ENCODE data around the gene EFNA2.

EFNA2 gene

DNA sequence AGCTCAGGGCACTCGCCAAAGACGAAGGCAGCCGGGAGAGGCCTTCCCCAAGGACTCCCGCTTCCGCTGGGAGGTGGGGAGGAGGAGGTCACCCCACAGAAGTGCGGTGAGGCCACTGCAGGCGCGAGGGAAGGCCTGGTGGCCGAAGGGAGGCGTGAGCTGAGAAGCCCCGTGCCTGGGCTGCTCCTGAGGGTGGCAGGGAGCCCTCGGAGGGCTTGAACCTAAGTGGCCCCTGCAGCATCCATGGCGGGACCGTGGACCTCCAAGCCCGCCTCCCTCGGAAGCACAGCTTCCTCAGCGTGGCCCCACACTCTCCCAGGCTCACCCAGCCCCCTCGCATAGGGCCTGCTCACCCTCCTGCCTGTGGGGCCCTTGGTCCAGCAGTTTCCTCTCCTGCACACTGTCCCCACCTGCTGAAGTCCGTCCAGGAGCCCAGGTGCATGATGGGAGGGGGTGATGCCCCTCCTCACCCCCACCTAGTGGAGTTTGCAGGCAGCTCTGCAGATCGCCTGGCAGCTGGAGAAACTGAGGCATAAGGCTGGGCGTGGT, 25.9 kb downstream of the EFNA2 start:
- Histone ChIP-seq H3K18ac (ENCODE audit: low read length) (peak overlapping the region; percentile 89), H4K91ac (ENCODE audit: low read depth, low read length, poor library complexity) (no peak overlapping the region), H2BK12ac (ENCODE audit: low read length) (peak overlapping the region; percentile 97), H2BK15ac (ENCODE audit: low read length) (peak overlapping the region; percentile 5), H3K27me3 (ENCODE audit: control insufficient read depth in 3 of 3, insufficient read depth in 3 of 3, low read depth in 1 of 3, low read length in 3 of 3) (peaks cover 0 to 29% (median 8%) of the 10 kb centered on the region in 3 experiments), H2BK120ac (ENCODE audit: low read depth, low read length) (no peak overlapping the region), H3K4me2 (ENCODE audit: insufficient read depth, low read length, poor library complexity, severe bottlenecking) (no peak overlapping the region), H3K79me1 (ENCODE audit: low read depth, low read length) (peaks cover 2% of the 10 kb centered on the region), H3K4me3 (ENCODE audit: low read length in 2 of 2) (no peak overlapping the region), H2AFZ (ENCODE audit: low read length) (peak overlapping the region; percentile 3), H3K36me3 (replicated peaks in 1 of 2; ENCODE audit: control insufficient read depth in 2 of 2, insufficient read depth in 2 of 2, low read length in 2 of 2) (no peaks in the 10 kb centered on the region), H3K9me3 (replicated peaks in 1 of 2; ENCODE audit: control insufficient read depth in 2 of 2, insufficient read depth in 1 of 2, low read depth in 1 of 2, low read length in 2 of 2) (no peaks in the 10 kb centered on the region), H3K27ac (replicated peaks; ENCODE audit: low read length) (no peak overlapping the region), H4K8ac (ENCODE audit: low read depth, low read length) (no peak overlapping the region), H3K4me1 (ENCODE audit: control insufficient read depth in 2 of 2, insufficient read depth in 1 of 2, low read depth in 1 of 2, low read length in 2 of 2) (peaks cover 7 to 10% of the 10 kb centered on the region in 2 donors), H2BK5ac (ENCODE audit: low read length) (peak overlapping the region; percentile 42), H3K14ac (ENCODE audit: low read length) (no peak overlapping the region), H3K4ac (ENCODE audit: low read length) (no peak overlapping the region), H3K23ac (ENCODE audit: low read depth, low read length, poor library complexity) (no peak overlapping the region), H2AK5ac (ENCODE audit: low read depth, low read length) (peak overlapping the region; percentile 94), H3K9ac (ENCODE audit: low read depth, low read length, poor library complexity) (peak overlapping the region; percentile 63)
- WGBS, 2 donors (ENCODE audit: extremely low coverage in 2 of 2, insufficient read length in 2 of 2, insufficient replicate concordance in 1 of 2): no CpG with 5 or more reads among the region's 21 CpGs
- no peak for DNase-seq (ENCODE audit: low spot score)

DNA sequence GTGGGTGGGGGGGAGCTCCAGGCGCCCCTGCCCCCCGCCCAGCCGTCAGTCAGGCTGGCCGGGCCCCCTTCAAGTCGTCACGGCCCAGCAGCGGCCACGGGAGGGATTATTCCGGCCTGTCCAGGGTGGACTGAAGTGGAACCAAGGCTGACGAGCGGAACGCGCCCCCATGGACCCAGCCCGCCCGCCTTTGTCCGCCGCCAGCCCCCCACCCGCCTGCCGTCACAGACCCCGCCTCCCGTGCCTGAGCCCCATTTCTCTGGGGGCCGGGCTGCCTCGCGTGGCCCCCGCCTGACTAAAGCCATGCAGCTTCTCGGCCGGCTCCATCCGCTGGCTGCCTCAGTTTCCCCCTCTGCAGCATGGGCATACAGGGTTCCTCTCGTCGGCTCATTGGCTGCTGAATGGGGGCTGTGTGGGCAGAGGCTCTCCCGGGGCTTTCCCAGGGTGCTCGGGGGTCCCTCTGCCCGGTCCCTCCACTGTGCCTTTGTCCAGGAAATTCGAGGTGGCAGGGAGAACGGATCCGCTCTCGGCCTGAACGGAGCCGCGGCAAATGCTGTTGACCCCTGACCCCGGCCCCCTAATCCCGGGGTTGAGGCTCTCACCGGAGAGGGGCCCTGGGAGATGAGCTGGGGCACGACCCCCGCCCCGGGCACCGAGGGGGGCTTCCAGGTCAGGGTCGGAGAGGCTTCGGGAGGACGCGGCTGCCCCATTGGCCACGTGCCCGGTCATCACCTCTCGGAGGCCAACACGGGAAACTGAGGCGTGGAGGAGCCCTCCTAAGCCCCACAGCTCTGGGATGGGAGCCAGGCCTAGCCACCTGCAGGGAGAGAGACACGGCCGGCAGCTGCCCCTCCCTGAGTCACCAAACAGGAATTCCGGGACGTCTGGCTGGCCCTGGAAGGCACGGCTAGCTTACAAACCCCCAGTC, 27.4 kb downstream of the EFNA2 start:
- H3K4me2 ChIP-seq (ENCODE audit: insufficient read depth, low read length, poor library complexity, severe bottlenecking): no peak overlapping the region
- peaks cover 2% of the 10 kb centered on the region for H3K79me1 ChIP-seq (ENCODE audit: low read depth, low read length)
- H3K9me3 ChIP-seq (replicated peaks in 1 of 2; ENCODE audit: control insufficient read depth in 2 of 2, insufficient read depth in 1 of 2, low read depth in 1 of 2, low read length in 2 of 2): no peaks in the 10 kb centered on the region
- H2BK12ac ChIP-seq (ENCODE audit: low read length): no peak overlapping the region
- no peak overlapping the region for H2AFZ ChIP-seq (ENCODE audit: low read length)
- no peaks in the 10 kb centered on the region for H3K36me3 ChIP-seq (replicated peaks in 1 of 2; ENCODE audit: control insufficient read depth in 2 of 2, insufficient read depth in 2 of 2, low read length in 2 of 2)
- no peak overlapping the region for H4K91ac ChIP-seq (ENCODE audit: low read depth, low read length, poor library complexity)
- peak overlapping the region; percentile 22 for H2BK5ac ChIP-seq (ENCODE audit: low read length)
- H2AK5ac ChIP-seq (ENCODE audit: low read depth, low read length): peak overlapping the region; percentile 97
- H3K4me1 ChIP-seq (ENCODE audit: control insufficient read depth in 2 of 2, insufficient read depth in 1 of 2, low read depth in 1 of 2, low read length in 2 of 2): peaks cover 7 to 10% of the 10 kb centered on the region in 2 donors
- no peak overlapping the region for H4K8ac ChIP-seq (ENCODE audit: low read depth, low read length)
- peak overlapping the region; percentile 78 for H3K18ac ChIP-seq (ENCODE audit: low read length)
- H3K27ac ChIP-seq (replicated peaks; ENCODE audit: low read length): no peak overlapping the region
- no CpG with 5 or more reads among the region's 61 CpGs for WGBS, 2 donors (ENCODE audit: extremely low coverage in 2 of 2, insufficient read length in 2 of 2, insufficient replicate concordance in 1 of 2)
- peak overlapping the region; percentile 92 for H2BK120ac ChIP-seq (ENCODE audit: low read depth, low read length)
- H3K23ac ChIP-seq (ENCODE audit: low read depth, low read length, poor library complexity): no peak overlapping the region
- no peak overlapping the region for H3K4me3 ChIP-seq (ENCODE audit: low read length in 2 of 2)
- no peak overlapping the region for H3K4ac ChIP-seq (ENCODE audit: low read length)
- no peak overlapping the region for H3K9ac ChIP-seq (ENCODE audit: low read depth, low read length, poor library complexity)
- no peak for DNase-seq (ENCODE audit: low spot score)
- peak overlapping the region; percentile 75 for H3K14ac ChIP-seq (ENCODE audit: low read length)
- peaks cover 0 to 43% (median 9%) of the 10 kb centered on the region in 3 experiments for H3K27me3 ChIP-seq (ENCODE audit: control insufficient read depth in 3 of 3, insufficient read depth in 3 of 3, low read depth in 1 of 3, low read length in 3 of 3)
- peak overlapping the region; percentile 99 for H2BK15ac ChIP-seq (ENCODE audit: low read length)

GRCh38 chr19:1313695-1314613, 28.3 kb downstream of the EFNA2 start:
- Histone ChIP-seq H4K8ac (ENCODE audit: low read depth, low read length) (no peak overlapping the region), H2BK12ac (ENCODE audit: low read length) (peak overlapping the region; percentile 76), H2BK120ac (ENCODE audit: low read depth, low read length) (no peak overlapping the region), H3K79me1 (ENCODE audit: low read depth, low read length) (peaks cover 2% of the 10 kb centered on the region), H3K9ac (ENCODE audit: low read depth, low read length, poor library complexity) (peak overlapping the region; percentile 74), H3K14ac (ENCODE audit: low read length) (peak overlapping the region; percentile 43), H3K23ac (ENCODE audit: low read depth, low read length, poor library complexity) (no peak overlapping the region), H3K4me2 (ENCODE audit: insufficient read depth, low read length, poor library complexity, severe bottlenecking) (no peak overlapping the region), H3K36me3 (replicated peaks in 1 of 2; ENCODE audit: control insufficient read depth in 2 of 2, insufficient read depth in 2 of 2, low read length in 2 of 2) (no peaks in the 10 kb centered on the region), H3K4ac (ENCODE audit: low read length) (no peak overlapping the region), H3K27me3 (ENCODE audit: control insufficient read depth in 3 of 3, insufficient read depth in 3 of 3, low read depth in 1 of 3, low read length in 3 of 3) (peaks cover 0 to 53% (median 9%) of the 10 kb centered on the region in 3 experiments), H3K4me1 (ENCODE audit: control insufficient read depth in 2 of 2, insufficient read depth in 1 of 2, low read depth in 1 of 2, low read length in 2 of 2) (peaks cover 12 to 15% of the 10 kb centered on the region in 2 donors), H3K18ac (ENCODE audit: low read length) (peak overlapping the region; percentile 35), H2BK5ac (ENCODE audit: low read length) (peak overlapping the region; percentile 43), H4K91ac (ENCODE audit: low read depth, low read length, poor library complexity) (no peak overlapping the region), H2AFZ (ENCODE audit: low read length) (no peak overlapping the region), H2BK15ac (ENCODE audit: low read length) (peak overlapping the region; percentile 99), H3K27ac (replicated peaks; ENCODE audit: low read length) (no peak overlapping the region), H3K4me3 (ENCODE audit: low read length in 2 of 2) (no peak overlapping the region), H3K9me3 (replicated peaks in 1 of 2; ENCODE audit: control insufficient read depth in 2 of 2, insufficient read depth in 1 of 2, low read depth in 1 of 2, low read length in 2 of 2) (no peaks in the 10 kb centered on the region), H2AK5ac (ENCODE audit: low read depth, low read length) (peak overlapping the region; percentile 97)
- no peak for DNase-seq (ENCODE audit: low spot score)
- WGBS, 2 donors (ENCODE audit: extremely low coverage in 2 of 2, insufficient read length in 2 of 2, insufficient replicate concordance in 1 of 2): no CpG with 5 or more reads among the region's 32 CpGs

Measured in neuronal stem cell (in vitro differentiated cells).